NCI-H1092 (cell line): Measurements from ENCODE around the gene NCOR1.
A peak's percentile ranks its signal among the peaks of the same experiment; 100 is the strongest.
"Not testable (repeated sequence)": the region's sequence is repeated elsewhere in the genome, so short reads cannot be mapped to it uniquely, and the experiment has no call there.

Source experiments
- DNase-seq: peaks from one replicate; lab custom pipeline; 2025; lab: John Stamatoyannopoulos, UW

The NCOR1 gene

GRCh38 chr17:16215273-16215964, at the start of gene NCOR1:
NCOR1 (minus strand) TSS chr17:16215534; CDS start chr17:16194569, 20,965 bp downstream.
- peak; percentile 85 for DNase-seq

GRCh38 chr17:16262201-16262600, 46.9 kb upstream of the NCOR1 start:
- no peak for DNase-seq

GRCh38 chr17:16261049-16261448, 45.7 kb upstream of the NCOR1 start:
- DNase-seq = no peak

GRCh38 chr17:16259926-16260325, 44.6 kb upstream of the NCOR1 start:
- DNase-seq = no peak

GRCh38 chr17:16258901-16259300, 43.6 kb upstream of the NCOR1 start:
- DNase-seq = no peak

GRCh38 chr17:16255481-16255921, 40.2 kb upstream of the NCOR1 start:
- no peak for DNase-seq

- DNase-seq = no peak
These were observed 39.6 kb upstream of the NCOR1 start for GRCh38 chr17:16254773-16255400.

- DNase-seq = no peak
These were observed 36.2 kb upstream of the NCOR1 start for GRCh38 chr17:16251556-16251955.

GRCh38 chr17:16251043-16251442, 35.7 kb upstream of the NCOR1 start:
- no peak for DNase-seq

- DNase-seq = no peak
These were observed 35.3 kb upstream of the NCOR1 start for GRCh38 chr17:16250635-16251034.

- no peak for DNase-seq
These were observed 32.3 kb upstream of the NCOR1 start for GRCh38 chr17:16247586-16247984.

- no peak for DNase-seq
These were observed 28.6 kb upstream of the NCOR1 start for GRCh38 chr17:16243801-16244567.

GRCh38 chr17:16243385-16243784, 28.1 kb upstream of the NCOR1 start:
- DNase-seq = no peak

- DNase-seq = no peak
These were observed 26.6 kb upstream of the NCOR1 start for GRCh38 chr17:16241906-16242399.

GRCh38 chr17:16239931-16240330, 24.6 kb upstream of the NCOR1 start:
- no peak for DNase-seq

- no peak for DNase-seq
These were observed 17.1 kb upstream of the NCOR1 start for GRCh38 chr17:16232391-16232790.

- DNase-seq = not testable (repeated sequence)
These were observed 14.7 kb upstream of the NCOR1 start for GRCh38 chr17:16229912-16230561.

GRCh38 chr17:16222406-16222805, 7.1 kb upstream of the NCOR1 start:
- no peak for DNase-seq

- peak; percentile 74 for DNase-seq
These were observed 1.8 kb upstream of the NCOR1 start, which contains the start of gene PIGL for GRCh38 chr17:16217002-16217635. PIGL (plus strand) TSS chr17:16217210; CDS start chr17:16217227, 17 bp downstream.

GRCh38 chr17:16216341-16217001, 1.1 kb upstream of the NCOR1 start:
- DNase-seq = not testable (repeated sequence)

GRCh38 chr17:16215965-16216316, 607 bp upstream of the NCOR1 start:
- DNase-seq = no peak
